Fibroblast of skin of back (primary cell): ENCODE data around the gene NOC2L.

ENCODE experiments used
- DNase-seq: peaks from one replicate; pipeline ENCODE4 v3.0.0-alpha.2; 2013

The NOC2L gene

GRCh38 chr1:913491-914130 is 45.4 kb downstream of the NOC2L start:
- DNase-seq: no peak

DNA sequence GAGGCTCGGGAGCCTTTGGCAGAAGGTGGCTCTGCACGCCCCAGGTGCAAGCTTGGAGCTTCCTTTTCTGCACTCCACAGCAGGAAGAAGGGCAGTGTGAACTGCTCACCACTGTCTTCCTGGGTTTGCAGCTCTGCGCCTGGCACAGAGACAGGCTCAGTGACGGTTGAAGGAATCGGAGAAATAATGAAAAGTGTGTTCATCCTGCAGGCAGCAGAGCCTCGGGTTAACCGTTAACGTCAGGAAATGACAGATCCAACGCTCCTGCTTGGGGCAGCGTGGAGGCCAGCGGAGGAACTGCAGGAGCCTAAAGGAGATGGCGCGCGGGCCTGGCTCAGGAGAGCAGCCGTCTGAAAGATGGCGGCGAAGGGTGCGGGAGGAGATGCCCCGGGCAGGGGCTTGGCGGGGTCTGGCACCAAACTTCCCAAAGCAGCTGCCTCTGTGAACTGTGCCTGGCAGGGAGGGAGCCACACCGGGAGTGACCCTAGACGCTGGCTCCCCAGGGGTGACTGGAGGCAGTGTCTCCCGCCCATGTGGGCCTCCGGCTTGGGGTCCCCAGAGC is 46.2 kb downstream of the NOC2L start:
- no peak for DNase-seq

DNA sequence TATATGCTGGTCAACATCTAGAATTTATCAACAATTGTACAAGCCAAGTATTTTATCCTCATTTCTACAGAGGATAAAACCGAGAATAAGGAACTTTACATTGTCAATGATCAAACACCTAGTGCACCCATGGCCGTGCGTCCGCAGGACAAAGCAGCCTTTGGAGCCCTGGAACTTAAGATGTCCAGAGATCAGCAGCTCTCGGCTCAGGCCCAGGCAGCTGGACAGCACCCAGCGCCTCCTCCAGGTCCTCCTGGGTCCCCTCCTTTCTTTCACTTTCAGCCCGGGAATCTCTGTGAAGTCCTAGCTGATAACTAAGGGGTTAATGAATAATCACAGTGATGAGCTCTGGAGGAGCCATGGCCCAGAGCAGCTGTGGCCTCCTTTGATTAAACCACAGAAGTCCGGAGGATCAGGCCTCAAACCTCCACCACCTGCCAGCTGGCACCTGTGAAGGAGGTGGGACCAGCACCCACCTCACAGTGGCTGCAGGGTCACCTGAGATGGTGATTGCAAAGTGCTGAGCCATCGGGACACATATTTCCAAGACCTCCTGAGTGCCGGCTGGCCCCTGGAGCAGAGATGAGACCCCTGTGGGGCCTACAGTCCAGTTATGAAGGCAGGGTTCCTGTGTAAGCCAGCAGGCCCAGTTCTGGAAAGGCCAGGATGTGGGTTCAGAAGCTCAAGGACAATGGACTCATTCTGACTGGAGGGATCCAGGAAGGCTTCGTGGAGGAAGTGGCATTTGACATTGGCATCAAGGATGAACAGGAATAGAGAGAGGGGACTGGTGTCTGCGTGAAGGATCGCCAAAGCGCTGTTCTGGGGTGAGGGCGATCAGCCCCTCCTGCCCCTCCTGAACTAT is 46.9 kb downstream of the NOC2L start:
- no peak for DNase-seq

GRCh38 chr1:910881-911721 is 48.0 kb downstream of the NOC2L start:
- no peak for DNase-seq

- no peak for DNase-seq
Measured at GRCh38 chr1:910311-910880, 48.7 kb downstream of the NOC2L start.

- no peak for DNase-seq
Measured at GRCh38 chr1:909861-910310, 49.2 kb downstream of the NOC2L start.

- no peak for DNase-seq
Measured at GRCh38 chr1:908661-909060, 50.4 kb downstream of the NOC2L start.

DNA sequence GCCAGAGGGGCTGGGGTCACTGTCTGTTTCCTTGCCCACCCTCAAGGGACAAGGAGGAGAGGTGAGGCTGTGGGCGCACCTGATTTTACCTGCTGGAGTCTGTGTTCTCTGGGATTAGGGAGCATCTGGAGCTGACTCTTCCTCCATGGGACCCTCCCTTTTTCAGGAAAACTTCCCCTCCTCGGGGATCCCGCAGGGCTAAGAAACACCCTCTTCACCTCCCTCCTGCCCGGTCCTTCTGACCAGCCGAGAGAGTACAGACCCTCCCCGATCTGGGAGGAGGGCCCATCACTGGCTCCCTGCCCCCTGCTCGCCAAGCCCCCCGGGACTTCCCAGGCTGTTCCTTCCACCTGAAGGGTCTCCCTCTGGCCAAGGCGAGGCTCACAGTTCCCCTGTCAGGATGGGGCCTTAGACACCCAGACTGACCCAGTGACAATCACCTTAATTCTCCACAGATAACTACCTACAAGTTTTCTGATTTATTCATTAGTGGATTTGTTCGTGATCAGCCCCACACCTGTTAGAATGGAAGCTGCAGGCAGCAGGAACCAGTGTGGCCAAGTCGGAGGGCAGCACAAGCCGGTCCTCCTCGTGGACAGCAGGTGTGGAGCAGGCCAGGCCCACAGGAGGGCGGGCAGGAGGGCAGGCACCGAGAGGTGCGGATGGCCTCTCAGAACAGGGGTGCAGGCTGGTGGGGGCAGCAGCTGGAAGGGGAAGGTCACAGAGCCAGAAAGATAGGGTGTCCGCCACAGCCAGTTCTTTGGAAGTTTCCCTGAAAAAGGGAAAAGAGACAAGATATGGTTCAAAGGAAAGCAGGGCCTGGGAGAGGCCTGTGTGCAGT is 51.2 kb downstream of the NOC2L start:
- no peak for DNase-seq

DNA sequence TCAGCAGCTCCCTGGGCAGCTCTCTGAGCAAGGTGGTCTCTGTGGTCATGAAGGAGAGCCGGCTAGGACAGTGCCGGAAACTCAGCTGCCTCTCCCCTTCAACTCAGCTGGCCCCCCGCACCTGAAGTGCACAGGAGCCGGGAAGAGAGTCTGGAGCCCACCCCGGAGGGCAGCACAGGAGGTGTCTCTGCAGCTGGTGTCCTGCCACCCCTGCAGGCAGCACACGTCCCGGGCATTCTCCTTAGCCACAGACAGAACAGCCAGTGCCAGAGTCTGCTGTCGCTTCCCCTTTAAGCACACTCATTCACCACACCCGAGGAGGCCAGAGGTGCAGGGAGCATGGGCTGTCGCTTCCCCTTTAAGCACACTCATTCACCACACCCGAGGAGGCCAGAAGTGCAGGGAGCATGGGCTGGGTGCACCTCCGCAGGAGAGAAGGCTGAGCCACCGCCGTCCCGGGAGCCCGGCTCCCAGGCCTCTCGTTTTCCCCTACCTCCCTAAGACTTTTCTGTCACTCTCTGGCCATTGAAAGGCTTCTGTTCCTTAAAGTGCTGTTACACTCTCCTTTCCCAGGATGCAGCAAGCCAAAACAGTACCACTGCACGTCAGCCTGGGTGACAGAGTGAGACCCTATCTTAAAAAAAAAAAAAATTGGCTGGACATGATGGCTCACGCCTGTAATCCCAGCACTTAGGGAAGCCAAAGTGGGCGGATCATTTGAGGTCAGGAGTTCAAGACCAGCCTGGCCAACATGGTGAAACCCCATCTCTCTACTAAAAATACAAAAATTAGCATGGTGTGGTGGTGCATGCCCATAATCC is 52.2 kb downstream of the NOC2L start:
- peak; percentile 55 for DNase-seq

DNA sequence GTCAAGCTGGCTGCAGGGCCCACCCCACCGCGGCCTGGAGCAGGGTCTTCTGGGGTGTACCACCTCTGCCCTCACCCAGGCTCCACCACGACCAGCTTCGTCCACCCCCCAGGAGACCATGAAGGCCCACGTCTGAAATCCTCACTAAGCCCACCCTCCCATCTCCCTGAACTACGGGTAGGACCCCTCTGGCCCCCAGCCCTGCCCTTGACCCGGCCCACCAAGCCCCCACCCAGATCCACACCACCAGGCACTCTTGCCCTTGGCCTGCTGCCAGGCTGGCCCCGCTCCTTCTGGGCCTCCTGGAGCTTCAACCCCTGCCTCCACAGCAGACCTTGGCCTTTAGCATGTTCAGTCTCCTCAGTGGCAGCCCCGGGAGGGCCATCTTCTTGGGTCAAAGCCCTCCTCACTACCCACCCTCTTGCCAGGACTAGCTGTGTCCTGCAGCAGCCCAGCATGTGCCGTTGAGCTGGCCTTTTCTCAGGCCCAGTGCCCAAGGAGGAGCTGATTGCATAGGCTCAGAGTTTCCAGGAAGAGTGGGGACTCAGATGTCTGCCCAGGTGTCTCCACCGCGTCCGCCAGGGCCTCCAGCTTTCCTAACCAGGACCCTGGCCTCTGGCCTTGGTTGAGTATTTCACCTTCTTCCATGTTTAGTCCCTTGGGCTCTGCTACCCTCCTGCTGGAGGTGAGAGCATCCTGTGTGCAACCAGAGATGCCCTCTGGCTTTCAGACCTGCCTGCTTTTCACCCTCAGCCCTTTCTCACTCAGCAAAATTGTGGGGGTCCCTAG is 53.1 kb downstream of the NOC2L start:
- no peak for DNase-seq

DNA sequence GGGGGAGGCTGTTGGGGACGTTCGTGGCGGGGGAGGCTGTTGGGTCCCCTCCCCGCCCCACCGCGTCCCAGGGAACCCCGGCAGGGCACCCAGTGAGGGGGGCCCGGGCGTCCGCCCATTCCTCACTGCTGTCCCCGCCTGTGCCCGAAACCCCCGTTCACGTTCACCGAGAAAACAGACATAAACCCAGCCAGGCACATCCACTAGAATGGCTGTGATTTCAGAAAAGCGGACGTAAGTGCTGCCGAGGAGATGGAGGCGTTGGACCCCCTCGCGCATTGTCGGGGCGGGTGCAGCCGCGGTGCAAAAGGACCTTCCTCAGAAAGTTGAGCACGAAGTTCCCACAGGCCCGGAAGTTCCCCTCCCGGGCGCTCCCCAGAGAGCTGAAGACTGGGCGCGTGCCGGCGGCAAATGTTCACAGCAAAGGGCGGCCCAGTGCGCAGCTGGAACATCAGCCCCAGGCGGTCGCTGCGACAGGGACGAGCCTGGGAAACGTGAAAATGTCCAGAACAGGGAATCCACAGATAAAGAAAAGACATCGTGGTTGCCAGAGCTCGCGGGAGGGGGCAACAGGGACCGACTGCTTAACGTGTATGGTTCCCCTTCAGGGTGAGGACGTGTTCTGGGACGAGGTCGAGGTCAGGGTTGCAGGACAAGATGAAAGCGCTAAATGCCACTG is 53.8 kb downstream of the NOC2L start:
- peak; percentile 51 for DNase-seq

- DNase-seq: peak; percentile 77
Measured at GRCh38 chr1:904310-904950, 54.6 kb downstream of the NOC2L start.

DNA sequence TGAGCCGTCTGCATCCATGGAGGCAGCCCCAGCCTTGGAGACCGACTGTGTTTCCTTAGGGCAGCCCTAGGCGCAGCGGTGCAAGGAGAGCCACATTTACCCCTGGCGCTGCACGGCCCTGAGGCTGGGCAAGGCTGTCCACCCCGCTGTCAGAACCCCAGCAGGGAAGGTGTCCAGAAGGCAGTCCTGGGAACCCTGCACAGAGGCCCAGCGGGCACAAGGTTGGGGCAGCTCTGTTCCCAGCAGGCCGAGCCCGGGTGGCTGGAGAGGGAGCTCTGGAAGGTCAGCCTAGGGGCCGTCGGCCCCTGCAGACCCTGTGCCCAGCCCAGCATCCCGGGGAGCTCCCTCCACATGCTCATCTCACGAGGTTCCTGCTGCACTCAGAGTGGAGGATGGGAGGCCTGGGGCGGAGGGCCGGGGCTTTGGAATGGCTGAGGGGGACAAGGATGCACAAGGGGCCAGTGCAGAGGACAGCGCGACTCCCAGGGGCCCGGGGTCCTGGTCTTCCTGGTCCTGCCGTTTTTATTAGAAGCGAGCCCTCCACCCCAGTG is 55.3 kb downstream of the NOC2L start:
- DNase-seq: no peak

DNA sequence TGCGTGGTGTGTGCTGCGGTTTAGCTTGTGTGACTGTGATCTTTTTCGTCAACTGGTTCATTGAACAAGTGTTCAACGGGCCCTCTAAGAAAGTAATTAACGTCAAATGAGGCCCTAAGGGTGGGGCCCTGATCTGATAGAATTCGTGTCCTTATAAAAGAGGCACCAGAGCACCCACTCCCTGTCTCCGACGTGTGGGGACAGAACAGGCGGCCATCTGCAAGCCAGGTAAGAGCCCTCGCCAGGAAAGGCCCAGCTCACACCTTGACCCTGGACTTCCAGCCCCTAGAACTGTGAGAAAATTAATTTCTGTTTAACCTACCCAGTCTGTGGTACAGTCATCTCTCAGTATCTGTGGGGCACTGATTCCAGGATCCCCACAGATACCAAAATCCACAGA is 55.8 kb downstream of the NOC2L start:
- DNase-seq: no peak

DNA sequence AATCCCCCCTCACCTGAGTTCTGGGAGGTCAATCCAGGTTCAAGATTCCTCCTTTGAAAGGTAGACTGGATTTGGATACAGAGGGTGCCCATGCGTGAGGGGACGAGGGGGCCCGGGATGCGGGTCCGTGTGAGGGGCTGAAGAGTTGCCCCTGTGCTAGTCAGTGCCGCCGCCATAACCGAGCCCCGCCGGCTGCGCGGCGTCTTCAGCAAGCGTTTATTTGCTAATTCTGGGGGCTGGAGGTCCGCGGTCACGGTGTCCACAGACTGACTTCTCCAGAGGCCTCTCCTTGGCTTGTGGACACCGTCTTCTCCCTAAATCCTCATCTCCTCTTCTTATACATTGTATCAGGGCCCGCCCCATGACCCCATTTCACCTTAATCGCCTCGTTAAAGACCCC is 56.3 kb downstream of the NOC2L start:
- DNase-seq: no peak

DNA sequence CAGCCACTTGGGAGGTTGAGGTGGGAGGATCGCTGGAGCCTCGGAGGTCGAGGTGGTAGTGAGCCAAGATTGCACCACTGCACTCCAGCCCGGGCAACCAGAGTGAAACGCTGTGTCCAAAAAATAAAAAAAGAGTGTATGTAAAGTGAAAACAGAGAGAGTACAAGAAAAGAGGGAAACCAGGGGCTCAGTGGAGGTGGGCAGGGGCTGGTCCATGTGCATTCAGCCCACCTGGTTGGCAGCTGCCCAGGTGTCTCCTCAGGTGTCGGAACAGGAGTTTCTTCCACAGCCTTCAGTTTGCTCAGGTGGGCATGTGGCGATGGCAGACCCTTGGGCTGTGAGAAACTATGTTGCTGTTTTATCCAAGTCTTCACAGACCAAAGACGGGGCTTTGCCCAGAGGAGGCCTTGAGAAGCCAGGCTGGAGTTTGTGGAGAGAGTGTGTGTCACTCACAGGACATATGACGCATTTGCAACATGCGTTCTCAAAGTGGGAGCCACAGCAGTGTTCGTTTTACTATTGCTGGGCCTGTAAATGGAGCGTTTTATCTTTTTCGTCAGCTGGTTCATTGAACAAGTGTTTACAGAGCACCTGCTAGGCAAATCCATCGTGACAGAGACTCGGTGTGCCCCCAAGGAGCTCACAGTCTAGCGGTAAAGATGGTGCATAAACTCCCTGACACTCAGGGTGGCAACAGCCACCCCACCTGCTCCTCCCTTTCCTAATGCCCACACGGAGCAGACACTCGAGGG is 57.8 kb downstream of the NOC2L start:
- DNase-seq: no peak

DNA sequence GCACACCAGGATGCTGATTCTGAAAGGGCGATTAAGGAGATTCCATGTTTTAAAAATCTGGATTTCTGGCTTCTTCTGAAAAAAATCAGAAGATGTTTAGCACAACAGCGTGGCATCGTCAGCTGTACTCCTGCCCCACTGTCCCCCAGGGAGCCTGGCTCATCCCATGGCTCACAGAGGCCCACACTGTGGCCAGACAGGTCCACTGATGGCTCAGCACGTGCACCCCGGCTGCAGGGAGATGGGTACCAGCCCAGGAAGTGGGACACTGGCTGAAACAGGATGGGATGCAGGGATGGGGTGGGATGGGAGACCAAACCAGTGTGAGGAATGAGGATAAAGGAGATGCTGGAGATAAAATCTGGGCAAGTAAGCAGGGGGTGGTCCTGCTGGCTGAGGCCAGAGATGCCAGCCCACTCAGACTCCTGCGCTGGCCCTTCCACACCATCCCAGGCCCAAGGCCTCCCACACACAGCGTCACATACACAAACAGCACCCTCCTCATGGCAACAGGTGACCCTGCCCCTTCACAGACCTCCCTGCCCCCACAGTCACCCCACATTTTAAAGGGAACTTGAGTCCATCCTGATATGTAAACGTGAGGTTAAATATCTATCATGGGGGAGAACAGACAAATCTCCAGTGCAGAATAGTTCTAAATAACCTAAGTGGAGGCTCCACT is 59.3 kb downstream of the NOC2L start:
- no peak for DNase-seq
